ENCODE measurements around the gene ABCB10.
"Not testable (repeated sequence)": the region's sequence is repeated elsewhere in the genome, so short reads cannot be mapped to it uniquely, and the experiment has no call there.

The ABCB10 gene

DNA sequence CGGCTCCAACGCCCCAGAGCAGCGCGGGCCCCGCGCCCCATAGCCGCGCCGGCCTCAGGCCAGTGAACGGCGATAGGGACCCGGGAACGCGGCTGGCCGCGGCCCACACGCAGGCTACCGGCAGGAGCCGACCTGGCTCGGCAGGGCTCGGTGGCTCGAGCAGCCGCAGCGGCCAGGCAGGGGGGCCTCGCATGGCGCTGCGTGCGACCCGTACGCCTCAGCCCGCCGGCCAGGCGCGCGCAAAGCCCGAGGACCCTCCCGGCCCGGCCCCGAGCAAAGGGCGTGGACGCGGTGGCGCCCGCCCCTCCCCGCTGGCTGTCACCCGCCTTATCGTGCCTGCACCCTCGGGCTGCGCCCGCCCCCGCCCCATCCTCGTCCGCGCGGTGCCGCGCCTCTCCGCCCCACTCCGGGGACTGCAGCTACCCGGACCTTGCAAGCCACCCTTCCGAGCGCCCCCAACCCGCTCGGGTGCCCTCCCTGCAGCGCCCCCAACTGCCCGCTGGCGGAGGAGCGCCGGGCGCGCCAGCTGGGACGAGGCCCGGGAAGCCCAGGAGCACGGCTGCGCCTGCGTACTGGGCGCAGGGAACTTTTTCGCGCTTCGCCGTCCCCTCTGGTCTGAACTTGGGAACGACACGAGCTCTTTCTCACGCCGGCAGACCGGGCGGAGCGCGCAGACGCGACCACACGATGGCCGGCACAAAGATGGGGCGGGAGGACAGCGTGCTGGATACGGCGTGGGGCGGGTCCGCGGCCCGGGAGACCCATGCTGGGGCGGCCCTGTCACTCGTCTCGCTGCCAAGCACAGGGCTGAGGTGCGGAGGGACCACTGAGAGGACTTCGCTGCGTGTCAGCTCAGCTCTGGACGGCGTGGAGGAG is at the start of gene ABCB10:
ABCB10 (minus strand) TSS at position 248 of the 876 bp plus-strand sequence; CDS start at position 193, 55 bp downstream.
- DNase-seq = peak; percentile 78

DNA sequence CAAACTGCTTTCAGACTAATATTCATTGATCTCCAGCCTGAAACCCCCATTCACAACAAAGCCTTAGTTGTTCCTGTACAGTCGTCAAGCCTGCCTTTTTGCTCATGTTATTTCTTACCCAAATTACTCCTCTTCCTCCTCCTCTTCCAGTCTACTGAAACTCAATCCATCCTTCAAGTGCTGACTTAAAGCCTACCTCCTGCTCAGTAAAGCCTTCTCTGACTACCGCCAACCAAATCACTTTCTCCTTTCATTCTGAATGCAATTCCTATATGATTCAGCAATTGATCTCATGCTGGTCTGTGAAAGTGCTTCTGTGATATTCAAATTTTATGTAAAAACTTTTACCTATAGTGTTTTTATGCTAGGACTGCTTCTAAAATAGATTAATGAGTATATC is 48.9 kb upstream of the ABCB10 start:
- DNase-seq = no peak

DNA sequence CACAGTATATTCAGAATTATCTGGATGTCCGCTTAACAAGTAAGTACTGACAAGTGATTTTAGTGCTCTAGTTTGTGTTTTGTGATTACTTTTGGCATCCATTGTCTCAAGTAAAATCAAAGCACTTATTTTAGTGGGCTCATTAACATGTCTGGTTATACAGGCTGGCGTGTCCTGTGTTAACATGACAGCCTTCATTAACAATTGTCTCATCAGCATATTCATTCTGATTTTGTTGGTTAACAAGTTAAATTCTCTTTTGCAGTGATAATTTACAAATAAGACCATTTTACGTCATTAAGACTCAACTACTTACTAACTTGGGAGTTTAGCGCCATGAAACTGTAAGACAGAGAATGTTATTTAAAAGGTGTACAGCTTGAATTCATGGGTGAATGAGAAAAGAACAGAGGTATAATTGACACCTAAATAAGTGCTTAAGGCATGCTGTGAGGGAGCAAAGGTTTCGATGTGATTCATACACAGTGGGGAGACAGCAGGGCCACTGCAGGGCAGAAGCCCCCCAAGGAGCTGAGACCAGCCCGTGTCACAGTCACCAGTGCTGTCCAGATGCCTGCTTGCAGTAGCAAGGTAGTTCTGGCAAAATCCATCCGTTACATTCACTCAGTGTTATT is 45.0 kb upstream of the ABCB10 start:
- no peak for DNase-seq

DNA sequence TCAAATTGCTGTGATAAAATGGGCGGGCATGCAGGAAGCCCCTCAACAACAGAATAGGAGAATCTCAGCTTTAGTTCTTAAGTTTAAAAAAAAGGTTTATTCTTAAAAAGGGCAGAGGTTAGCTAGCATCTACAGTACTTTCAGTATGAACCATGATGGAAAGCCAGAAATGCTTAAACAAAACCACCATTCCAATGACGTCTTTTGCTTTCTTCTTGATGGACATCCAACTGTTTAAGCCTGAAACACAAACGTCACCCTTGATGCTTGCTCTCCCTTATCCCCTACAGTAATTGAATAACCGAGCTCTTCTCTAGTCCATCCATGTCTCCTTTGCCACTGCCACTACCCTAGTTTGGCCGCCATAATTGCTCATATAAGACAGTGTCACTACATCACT is 41.7 kb upstream of the ABCB10 start:
- no peak for DNase-seq

DNA sequence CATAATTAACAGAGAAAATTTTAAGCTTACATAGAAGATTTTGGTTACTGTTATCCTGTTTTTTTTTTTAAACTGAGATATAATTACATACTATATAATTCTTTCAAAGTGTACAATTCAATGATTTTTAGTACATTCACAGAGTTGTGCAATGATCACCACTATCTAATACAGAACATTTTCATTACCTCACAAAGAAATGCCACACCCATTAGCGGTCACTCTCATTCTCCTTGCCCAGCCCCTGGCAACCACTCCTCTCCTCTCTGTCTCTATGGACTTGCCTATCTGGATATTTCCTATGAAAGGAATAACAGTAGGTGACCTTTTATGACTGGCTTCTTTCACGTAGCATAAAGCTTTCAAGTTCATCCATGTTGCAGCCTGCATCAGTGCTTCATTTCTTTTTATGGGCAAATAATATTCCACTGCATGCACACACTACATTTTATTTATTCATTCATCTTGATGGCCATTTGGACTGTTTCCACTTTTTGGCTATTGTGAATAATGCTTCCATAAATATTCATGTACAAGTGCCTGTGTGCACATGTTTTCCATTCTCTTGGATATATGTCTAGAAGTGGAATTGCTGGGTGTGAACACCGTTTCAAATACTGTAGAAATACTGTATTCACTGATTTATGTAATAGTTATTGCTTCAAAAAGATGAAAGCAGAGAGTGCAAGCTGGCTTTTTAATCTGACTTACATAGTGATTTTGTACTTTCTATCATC is 40.9 kb upstream of the ABCB10 start:
- DNase-seq = no peak

DNA sequence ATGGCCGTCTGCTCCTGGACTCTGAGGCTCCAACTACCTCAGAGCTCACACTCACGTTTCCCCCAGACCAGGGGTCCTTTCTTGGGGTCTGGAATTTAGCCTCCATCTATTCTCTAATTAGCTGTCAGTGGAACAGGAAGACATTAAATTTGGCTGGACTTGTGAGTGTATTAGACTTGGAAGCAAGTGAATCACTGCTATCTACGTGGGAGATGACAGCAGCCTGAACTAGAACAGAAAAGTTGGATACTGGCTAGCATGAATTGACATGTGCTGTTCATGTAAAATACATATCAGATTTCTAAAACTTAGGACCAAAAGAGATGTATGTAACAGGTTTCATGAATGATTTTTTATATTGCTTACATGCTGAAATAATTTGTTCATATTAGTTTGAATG is 39.4 kb upstream of the ABCB10 start:
- DNase-seq = no peak

DNA sequence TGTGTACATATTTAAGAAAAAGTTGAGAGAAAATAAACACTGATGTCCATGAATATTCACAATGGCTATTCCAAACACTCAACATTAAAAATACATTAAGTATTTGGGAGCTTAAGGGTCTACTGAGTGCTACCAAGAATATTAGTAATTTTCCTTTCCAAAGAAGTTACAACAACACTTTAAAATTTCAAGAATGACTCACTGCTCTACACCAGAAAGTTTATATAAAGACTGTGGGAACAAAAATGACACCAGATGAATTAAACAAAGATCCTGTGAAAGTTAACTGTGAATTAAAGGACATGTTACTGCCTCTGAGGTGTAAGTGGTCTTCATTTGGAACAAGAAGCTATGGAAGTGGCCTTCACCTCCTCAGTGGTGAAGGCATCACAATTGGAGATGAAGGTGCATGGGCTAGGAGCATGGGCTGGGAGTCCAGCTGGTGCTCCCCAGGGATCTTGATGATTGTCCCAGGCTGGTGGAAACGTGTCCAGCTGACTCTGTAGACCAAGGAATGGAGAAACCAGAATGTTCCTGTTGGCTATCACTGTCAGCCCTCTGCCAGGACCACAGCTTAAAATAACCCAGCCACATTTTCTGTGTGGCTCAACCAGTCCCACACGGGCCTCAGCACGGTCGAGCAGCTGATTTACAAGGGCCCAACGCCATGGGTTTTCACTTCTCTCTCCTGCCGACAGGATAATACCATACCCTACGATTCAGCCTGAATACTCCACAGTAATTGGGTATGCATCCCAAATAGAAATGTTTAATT is 38.6 kb upstream of the ABCB10 start:
- no peak for DNase-seq

DNA sequence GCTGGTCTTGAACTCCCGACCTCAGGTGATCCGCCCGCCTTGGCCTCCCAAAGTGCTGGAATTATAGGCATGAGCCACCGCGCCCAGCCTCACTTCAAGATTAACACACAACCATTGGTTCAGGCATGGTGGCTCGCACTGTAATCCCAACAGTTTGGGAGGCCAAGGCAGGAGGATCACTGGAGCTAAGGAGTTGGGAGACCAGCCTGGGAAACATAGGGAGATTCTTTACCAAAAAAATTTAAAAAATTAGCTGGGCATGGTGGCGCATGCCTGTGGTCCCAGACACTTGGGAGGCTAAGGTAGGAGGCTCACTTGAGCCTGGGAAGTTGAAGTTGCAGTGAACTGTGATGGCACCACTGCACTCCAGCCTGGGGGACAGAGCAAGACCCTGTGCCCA is 37.4 kb upstream of the ABCB10 start:
- DNase-seq = not testable (repeated sequence)

DNA sequence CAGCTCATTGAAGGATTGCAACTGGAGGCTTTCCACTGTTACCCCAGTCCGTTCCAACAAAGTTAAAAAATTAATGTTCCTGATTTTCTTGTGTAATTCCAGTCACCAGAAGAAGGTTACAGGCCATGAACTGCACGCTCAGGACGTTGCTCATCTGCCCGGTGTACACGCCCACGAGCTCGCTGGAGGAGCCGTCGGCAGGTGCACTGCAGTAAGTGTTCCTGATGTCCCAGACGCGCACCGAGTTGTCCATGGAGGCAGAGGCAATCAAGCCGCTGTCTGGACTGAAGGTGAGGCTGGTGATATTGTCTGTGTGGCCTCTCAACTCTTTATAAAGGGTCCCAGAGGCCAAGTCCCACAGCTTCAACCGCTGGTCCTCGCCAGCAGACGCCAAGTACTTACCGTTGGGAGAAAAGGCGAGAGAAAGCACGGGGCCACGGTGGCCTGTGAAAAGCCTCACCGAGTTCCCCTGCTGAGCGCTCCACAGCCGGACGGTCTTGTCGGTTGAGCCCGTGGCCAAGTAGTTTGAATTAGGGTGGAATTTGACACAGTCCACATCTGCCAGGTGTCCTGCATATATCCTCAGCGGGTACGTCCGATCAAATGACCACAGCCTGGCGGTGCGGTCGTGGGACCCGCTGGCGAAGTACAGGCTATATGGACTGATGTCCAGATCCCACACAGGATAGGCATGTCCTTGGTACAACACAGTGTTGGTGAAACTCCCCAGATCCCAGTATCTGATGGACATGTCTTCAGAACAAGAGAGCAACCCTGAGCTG is 35.9 kb upstream of the ABCB10 start:
- DNase-seq = no peak

DNA sequence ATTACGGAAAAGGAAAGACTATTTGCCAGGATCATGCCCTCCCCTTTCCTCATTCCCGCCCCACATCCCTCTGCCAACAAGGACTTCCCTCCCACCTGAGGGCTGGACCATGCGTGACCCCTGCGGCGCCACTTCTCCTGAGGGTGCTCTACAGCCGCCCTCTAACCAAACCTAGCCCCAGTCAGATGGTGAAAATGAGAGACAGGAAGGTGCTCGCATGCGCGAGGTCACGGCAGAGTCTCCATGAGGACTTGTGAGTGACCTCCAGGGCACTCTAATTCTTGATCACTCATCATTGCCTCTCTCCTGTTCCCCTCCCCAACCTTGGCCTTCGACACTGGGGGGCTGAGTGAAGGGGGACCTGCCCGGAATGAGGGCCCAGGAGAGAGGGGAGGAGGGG is 35.3 kb upstream of the ABCB10 start:
- DNase-seq = no peak

DNA sequence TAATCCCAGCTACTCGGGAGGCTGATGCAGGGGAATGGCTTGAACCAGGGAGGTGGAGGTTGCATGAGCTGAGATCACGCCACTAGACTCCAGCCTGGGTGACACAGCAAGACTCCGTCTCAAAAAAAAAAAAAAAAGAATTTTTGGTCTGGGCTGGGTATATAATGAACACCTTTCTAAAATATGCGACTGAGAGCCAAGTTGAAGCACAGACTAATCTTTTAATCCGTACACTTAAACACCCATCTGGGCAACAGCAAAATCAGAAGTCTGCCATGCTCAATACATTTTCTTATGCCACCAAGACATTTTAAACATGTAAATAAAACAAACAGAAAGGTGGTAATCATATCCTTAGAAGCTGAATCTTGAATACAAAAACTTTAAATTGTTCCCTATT is 31.6 kb upstream of the ABCB10 start:
- no peak for DNase-seq

DNA sequence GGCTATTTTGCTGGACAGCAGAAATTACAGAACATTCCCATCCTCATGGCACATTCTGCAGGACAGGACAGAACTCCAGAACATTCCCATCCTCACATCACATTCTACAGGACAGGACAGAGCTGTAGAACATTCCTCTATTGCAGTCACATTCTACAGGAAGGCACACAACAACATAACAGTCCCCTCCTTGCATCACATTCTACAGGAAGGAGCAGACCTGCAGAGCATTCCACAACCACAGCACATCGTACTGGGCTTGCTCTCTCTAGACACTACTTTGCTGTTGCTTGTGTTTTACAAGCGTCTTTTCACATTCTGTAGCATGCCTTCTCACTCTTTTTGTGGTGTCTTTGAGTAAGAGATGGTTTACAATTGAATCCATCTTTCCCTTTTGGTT is 26.8 kb upstream of the ABCB10 start:
- DNase-seq = no peak

DNA sequence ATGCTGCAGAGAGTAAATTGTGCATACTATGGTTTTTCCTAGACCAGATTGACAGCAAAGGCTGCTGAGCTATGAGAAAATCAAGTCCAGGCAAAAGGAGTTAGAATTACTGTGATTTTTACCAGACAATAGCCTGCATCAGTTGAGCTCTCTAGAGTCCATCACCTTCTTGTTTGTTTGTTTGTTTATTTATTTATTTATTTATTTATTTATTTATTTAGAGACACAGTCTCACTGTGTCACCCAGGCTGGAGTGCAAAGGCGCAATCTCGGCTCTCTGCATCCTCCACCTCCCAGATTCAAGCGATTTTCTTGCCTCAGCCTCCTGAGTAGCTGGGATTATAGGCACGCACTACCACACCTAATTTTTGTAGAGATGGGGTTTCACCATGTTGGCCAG is 24.2 kb upstream of the ABCB10 start:
- no peak for DNase-seq

DNA sequence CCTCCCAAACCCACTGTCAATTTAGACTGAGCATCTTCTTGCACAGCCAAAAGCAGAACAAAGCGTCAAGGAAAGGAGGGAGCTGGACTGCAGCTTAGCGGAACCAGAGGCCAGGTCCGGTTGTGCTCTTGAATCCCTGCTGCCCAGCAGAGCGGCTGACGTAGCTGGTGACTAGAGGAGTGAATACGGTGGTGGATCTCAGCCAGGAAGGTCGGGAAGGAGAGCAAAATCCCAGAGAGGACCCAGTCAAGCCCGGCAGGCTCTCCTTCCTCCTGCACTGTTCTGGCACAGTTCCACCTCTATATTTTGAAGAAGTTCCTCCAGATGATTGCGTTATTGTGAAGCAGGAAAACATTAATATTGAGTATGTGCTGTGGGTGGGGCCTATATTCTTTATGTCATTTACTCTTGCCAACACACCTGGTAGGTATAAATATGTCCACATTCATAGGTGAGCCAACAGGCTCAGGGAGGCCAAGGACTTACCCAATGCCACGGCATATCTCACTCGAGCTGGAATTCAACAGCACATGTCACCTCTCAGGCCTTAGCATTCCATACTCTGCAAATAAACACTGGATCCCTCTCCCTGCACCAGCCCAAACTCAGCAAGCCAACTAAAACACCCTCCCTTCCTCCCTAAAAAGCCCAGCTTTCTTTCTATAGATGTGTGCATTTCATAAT is 23.6 kb upstream of the ABCB10 start:
- no peak for DNase-seq

DNA sequence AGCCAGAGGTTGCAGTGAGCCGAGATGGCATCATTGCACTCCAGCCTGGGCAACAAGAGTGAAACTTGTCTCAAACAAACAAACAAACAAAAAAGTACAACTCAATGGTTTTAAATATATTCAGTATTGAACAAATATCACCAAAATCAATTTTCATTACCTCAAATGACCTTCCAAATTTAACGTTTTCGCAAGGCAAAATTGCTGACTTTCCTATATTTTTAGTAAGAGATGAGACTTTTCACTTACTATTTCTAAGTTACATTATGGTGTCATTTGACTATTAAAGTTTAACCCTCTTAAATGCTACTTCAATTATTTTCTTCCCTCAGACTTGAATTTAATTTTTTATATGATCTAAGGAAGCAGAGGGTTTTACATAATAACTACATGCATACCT is 23.0 kb upstream of the ABCB10 start:
- DNase-seq = no peak

DNA sequence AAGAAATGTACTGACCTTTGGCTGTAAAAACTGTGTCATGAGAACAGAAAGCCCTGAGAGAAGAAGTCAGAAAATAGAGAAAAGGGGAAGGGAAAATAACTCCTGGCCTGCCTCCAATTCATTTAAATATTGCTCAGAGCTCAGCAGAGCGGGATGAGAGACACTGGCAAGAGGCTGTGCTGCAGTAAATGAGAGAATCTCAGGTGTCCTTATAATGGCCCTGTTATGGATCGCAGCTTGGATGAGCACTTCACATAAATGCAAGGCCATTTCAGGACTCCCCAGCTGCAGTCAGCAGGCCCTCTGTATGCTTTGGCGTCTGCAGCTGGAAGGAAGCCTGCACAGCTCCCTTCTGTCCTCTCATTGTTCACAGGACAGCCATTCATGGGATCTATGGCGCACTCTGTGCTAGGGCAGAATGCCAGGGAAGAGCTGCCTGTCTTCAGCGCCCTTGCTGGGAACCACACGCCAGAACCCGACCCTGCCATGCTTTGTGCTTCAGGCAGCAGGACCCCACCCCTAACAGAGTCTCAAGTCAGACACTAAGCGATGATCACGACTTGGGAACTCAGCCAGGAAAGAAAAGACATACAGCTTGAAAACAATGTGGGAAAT is 20.7 kb upstream of the ABCB10 start:
- DNase-seq = no peak

DNA sequence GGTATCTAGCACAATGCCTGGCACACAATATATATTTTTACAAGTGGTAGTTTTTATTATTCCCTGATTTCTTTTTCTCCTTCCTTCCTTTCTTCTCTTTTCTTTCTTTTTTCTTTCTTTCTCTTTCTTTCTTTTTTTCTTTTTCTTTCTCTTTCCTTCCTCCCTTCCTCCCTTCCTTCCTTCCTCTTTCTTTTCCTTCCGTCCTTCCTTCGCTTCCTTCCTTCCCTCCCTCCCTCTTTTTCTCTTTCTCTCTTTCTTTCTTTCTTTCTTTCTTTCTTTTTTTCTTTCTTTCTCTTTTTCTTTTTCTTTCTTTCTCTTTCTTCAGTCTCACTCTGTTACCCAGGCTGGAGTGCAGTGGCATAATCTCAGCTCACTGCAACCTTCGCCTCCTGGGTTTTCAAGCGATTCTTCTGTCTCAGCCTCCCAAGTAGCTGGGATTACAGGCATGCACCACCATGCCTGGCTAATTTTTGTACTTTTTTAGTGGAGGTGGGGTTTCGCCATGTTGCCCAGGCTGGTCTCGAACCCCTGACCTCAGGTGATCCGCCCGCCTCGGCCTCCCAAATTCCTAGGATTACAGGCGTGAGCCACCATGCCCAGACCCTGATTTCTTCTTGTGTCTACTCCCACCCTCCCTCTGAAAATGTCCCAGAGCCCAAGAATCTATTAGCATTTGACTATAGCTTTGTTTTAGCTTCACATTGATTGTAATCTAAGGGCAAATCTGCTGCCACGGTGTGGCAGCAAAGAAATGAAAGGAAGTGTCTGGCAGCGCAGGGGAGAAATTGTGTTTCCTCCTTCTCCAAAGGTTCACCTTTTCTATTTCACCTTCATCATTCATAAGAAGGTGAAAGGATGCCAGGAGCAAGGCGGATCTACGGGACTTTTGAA is 19.9 kb upstream of the ABCB10 start:
- no peak for DNase-seq

DNA sequence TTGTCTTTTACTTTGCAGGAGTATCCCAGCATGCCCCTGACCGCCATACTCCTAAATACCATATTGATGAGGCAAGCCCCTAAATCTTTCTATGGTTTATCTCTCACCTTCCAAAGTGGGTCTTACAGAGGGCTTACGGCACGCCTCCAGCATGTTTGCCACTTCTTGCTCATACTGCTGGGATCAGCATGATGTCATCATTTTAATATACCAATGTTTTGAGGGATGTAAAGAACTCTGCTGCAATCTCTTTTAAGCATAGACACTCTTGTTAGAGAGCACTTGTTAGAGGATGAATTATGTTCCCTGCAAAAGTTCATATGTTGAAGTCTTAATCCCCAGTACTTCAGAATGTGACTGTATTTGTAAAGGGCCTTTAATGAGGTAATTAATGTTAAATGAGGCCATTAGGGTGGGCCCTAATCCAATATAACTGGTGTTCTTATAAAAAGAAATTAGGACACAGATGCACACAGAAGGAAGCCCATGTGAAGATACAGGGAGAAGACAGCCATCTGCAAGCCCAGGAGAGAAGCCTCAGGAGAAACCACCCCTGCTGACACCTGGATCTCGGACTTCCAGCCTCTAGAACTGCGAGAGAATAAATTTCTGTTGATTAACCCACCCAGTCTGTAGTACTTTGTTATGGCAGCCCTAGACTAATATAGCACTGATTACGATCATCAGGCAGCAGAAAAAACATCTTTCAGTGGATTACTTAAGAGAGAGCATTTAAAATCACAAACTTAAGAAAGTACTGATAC is 16.4 kb upstream of the ABCB10 start:
- DNase-seq = no peak

DNA sequence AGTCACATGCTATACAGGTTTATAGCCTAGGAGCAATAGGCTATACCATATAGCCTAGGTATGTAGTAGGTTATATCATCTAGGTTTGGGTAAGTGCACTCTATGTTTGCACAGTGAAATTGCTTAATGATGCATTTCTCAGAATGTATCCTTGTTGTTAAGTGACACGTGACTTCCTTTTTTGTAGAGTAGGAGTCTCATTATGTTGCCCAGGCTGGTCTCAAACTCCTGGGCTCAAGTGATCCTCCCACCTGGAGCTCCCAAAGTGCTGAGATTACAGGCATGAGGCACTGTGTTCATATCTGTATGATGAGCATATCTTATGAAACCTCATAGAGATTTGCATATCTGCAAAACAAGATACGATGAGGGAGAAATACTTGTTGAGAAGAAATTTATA is 13.8 kb upstream of the ABCB10 start:
- DNase-seq = no peak

Data from activated CD4-positive, alpha-beta T cell treated with anti-CD3 and anti-CD28 coated beads, Interleukin-2, amount 50 U/mL, for 1 hour (primary cell).